HepG2 (cell line): ENCODE measurements around the gene IQCC. TPM values are rescaled to one million over a fixed set of nuclear protein-coding genes. Genes with fewer than 3 reads are reported as not detected.

Experiments
- ARID2 ChIP-seq: sonication (generic); formaldehyde crosslinking; IDR thresholded peaks from 2 replicates; pipeline ENCODE4 v1.8.1; 2022; ENCODE audit warnings: mild to moderate bottlenecking, missing genetic modification reagents, borderline replicate concordance
- CREM ChIP-seq, 2 experiments: sonication (generic) in 1 of 2; formaldehyde crosslinking in 1 of 2; IDR thresholded peaks; 2 replicates each; pipeline versions ENCODE4 v1.4.0 to v1.6.1; 2016 to 2020; ENCODE audit warnings: antibody characterized with exemption in 1 of 2, mild to moderate bottlenecking in 1 of 2, missing genetic modification reagents in 1 of 2
- DNMT1 ChIP-seq: sonication (generic); formaldehyde crosslinking; IDR thresholded peaks from 2 replicates; pipeline ENCODE4 v1.5.1; 2020; ENCODE audit warnings: mild to moderate bottlenecking, missing genetic modification reagents
- ELF4 ChIP-seq: sonication (generic); formaldehyde crosslinking; IDR thresholded peaks from 2 replicates; pipeline ENCODE4 v1.5.0; 2020; ENCODE audit warnings: missing genetic modification reagents, mild to moderate bottlenecking, moderate library complexity, borderline replicate concordance
- HES4 ChIP-seq: sonication (generic); formaldehyde crosslinking; IDR thresholded peaks from 2 replicates; pipeline ENCODE4 v1.9.0; 2021; ENCODE audit warnings: mild to moderate bottlenecking, missing genetic modification reagents, borderline replicate concordance
- HIVEP1 ChIP-seq: sonication (generic); formaldehyde crosslinking; IDR thresholded peaks from 2 replicates; pipeline ENCODE4 v1.4.0; 2020; ENCODE audit warnings: mild to moderate bottlenecking, missing genetic modification reagents
- IRF9 ChIP-seq: sonication (generic); formaldehyde crosslinking; IDR thresholded peaks from 2 replicates; pipeline ENCODE4 v1.8.0; 2022; ENCODE audit warnings: missing genetic modification reagents, mild to moderate bottlenecking, borderline replicate concordance
- ISX ChIP-seq: sonication (generic); formaldehyde crosslinking; conservative IDR thresholded peaks from 2 replicates; pipeline ENCODE4 v1.5.0; 2020; ENCODE audit warnings: missing genetic modification reagents
- MEF2D ChIP-seq: sonication (generic); formaldehyde crosslinking; IDR thresholded peaks from 2 replicates; pipeline ENCODE4 v1.5.1; 2020; ENCODE audit warnings: mild to moderate bottlenecking, missing genetic modification reagents
- NCOA2 ChIP-seq: sonication (generic); formaldehyde crosslinking; IDR thresholded peaks from 2 replicates; pipeline ENCODE4 v1.8.0; 2022; ENCODE audit warnings: inconsistent platforms
- NFIC ChIP-seq: IDR thresholded peaks from 2 replicates; pipeline ENCODE4 v1.6.1; 2012; ENCODE audit warnings: mild to moderate bottlenecking, low read length, inconsistent platforms
- POLR2AphosphoS2 ChIP-seq: IDR thresholded peaks from 2 replicates; pipeline ENCODE4 v1.6.1; 2011; ENCODE audit warnings: low read depth, low read length, improper control_type of control experiment
- RARA ChIP-seq: IDR thresholded peaks from 2 replicates; pipeline ENCODE4 v1.6.1; 2016; ENCODE audit warnings: missing genetic modification reagents, missing compliant biosample characterization
- RBM22 ChIP-seq: fragments of 200-400 bp; formaldehyde crosslinking; optimal IDR thresholded peaks from 2 replicates; pipeline ENCODE3; 2017; ENCODE audit warnings: mild to moderate bottlenecking, low read length, moderate library complexity
- SNAPC2 ChIP-seq: sonication (generic); formaldehyde crosslinking; IDR thresholded peaks from 2 replicates; pipeline ENCODE4 v1.8.1; 2022; ENCODE audit warnings: mild to moderate bottlenecking, missing genetic modification reagents
- SNAPC5 ChIP-seq: sonication (generic); formaldehyde crosslinking; IDR thresholded peaks from 2 replicates; pipeline ENCODE4 v1.8.1; 2023; ENCODE audit warnings: mild to moderate bottlenecking, missing genetic modification reagents, borderline replicate concordance
- SP2 ChIP-seq: sonication (generic); formaldehyde crosslinking; IDR thresholded peaks from 2 replicates; pipeline ENCODE4 v1.5.1; 2020; ENCODE audit warnings: mild to moderate bottlenecking, missing genetic modification reagents
- TBX2 ChIP-seq: sonication (generic); formaldehyde crosslinking; IDR thresholded peaks from 2 replicates; pipeline ENCODE4 v1.5.0; 2020; ENCODE audit warnings: missing genetic modification reagents, mild to moderate bottlenecking, borderline replicate concordance
- ZNF10 ChIP-seq: sonication (generic); formaldehyde crosslinking; IDR thresholded peaks from 2 replicates; pipeline ENCODE4 v1.4.0; 2020; ENCODE audit warnings: mild to moderate bottlenecking, low read depth, missing genetic modification reagents, borderline replicate concordance
- ZNF121 ChIP-seq: sonication (generic); formaldehyde crosslinking; IDR thresholded peaks from 2 replicates; pipeline ENCODE4 v1.5.0; 2020; ENCODE audit warnings: mild to moderate bottlenecking, missing genetic modification reagents
- ZNF546 ChIP-seq: sonication (generic); formaldehyde crosslinking; conservative IDR thresholded peaks from 2 replicates; pipeline ENCODE4 v1.8.1; 2023; ENCODE audit warnings: mild to moderate bottlenecking, missing genetic modification reagents
- ZNF788 ChIP-seq: sonication (generic); formaldehyde crosslinking; IDR thresholded peaks from 2 replicates; pipeline ENCODE4 v1.5.0; 2020; ENCODE audit warnings: mild to moderate bottlenecking, missing genetic modification reagents, borderline replicate concordance
- polyA plus RNA-seq, 8 experiments: library from polyadenylated mRNA; depleted of rRNA in 3 of 8; stranded (reverse) in 7 of 8; unstranded in 1 of 8; fragments of >200 nt; fragmentation: Illumina TruSeq in 4 of 8; extraction: Trizol in 4 of 8; gene quantifications; 2 replicates each; pipeline versions ENCODE4 v1.2.1 to v1.2.3, GENCODE V29; 2011 to 2016; ENCODE audit warnings: low read depth in 4 of 8, missing spikeins in 1 of 8, mixed read lengths in 1 of 8; ENCODE audit not compliant: insufficient read depth in 1 of 8
- total RNA-seq, 5 experiments: library from RNA; depleted of rRNA; stranded (reverse); fragments of >200 nt; fragmentation: Illumina TruSeq; extraction: Trizol; gene quantifications; 2 replicates each; pipeline ENCODE4 v1.2.3, GENCODE V29; 2016; ENCODE audit warnings: low read depth in 1 of 5
- TF ChIP-seq, protein P1 (sequence below): sonication (generic); formaldehyde crosslinking; IDR thresholded peaks from 2 replicates; pipeline ENCODE4 v1.8.1; 2023; ENCODE audit warnings: mild to moderate bottlenecking, moderate library complexity, missing genetic modification reagents
- TF ChIP-seq, protein P2 (sequence below): sonication (generic); formaldehyde crosslinking; IDR thresholded peaks from 2 replicates; pipeline ENCODE4 v1.4.0; 2020; ENCODE audit warnings: missing genetic modification reagents, mild to moderate bottlenecking, borderline replicate concordance

Gene IQCC
- total and polyA plus RNA-seq, 2 of the 13 experiments (the other 11 are each of a cell fraction or from before 2014, with no cell fraction given): 1.7 to 3.0 TPM

DNA sequence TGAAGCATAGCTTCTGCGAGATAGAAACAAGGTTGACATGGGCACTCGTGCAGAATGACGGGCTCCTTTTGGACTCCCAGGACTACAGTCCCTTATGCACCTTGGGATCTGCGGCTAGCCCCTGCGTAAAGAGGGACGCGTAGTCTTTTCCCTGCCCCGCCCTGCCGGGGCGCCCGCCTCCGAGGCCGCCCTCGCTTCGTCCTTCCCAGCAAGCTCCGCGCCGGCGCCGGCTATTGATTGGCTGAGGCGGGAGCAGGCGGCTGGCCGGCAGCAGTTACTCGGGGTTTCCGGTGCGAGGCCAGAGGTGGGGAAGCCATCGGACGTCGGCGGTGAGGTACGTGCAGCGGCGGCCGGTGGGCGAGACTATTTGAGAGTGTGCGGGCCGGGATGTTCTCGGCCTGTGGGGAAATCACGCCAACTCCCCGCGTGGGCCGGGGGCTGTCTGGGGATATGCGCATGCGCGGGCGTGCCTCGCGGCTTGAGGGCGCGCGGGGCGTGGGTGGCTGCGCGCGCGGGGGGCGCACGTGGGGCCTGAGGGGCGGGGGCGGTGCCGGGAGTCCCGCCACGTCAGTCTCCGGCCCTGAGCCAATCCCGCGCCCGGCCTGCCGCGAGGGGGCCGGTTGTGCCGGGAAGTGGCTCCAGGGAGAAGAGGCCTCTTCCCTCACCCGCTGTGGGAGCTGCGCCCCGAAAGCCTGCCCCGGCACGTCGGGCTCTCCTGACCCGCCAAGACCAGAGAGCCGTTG is 25.9 kb upstream of the IQCC start, which contains the start of gene TXLNA (continued):
- TF ChIP-seq TBX2 (CRISPR knock-in tag): peak; percentile 88
- TF ChIP-seq, protein P1, sequence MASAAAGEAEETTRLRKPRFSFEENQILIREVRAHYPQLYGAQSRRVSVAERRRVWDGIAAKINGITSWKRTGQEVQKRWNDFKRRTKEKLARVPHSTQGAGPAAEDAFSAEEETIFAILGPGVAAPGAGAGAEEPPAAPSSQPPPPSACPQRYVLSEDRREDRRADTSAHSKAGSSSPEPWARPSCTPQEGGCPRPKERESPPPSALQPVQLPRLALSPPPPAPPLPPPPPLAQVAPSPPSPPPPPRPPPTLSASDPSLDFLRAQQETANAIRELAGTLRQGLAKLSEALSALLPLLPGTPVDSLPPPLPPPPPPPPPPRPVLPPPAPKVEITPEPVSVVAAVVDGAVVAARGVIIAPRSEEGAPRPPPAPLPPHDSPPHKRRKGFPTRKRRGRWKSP: peak; percentile 54; the same call in 1 of the 2 replicates
- TF ChIP-seq HES4 (CRISPR knock-in tag): peak; percentile 93
- peak; percentile 54; the same call in 1 of the 2 replicates for TF ChIP-seq SNAPC5
- no peak for TF ChIP-seq POLR2AphosphoS2
- TF ChIP-seq NFIC: 0 out of 2 replicates have a peak, but pooled peaks have one; percentile 54
- TF ChIP-seq ZNF121: no peak; the same call in 1 of the 2 replicates
- TF ChIP-seq DNMT1 (CRISPR knock-in tag): 0 out of 2 replicates have a peak, but pooled peaks have one; percentile 24
- peak; percentile 84; the same call in 1 of the 2 replicates for TF ChIP-seq ZNF788 (CRISPR knock-in tag)
- peak; percentile 85 for TF ChIP-seq SNAPC2 (CRISPR knock-in tag)
- TF ChIP-seq SP2: peak; percentile 68
- TF ChIP-seq, protein P2, sequence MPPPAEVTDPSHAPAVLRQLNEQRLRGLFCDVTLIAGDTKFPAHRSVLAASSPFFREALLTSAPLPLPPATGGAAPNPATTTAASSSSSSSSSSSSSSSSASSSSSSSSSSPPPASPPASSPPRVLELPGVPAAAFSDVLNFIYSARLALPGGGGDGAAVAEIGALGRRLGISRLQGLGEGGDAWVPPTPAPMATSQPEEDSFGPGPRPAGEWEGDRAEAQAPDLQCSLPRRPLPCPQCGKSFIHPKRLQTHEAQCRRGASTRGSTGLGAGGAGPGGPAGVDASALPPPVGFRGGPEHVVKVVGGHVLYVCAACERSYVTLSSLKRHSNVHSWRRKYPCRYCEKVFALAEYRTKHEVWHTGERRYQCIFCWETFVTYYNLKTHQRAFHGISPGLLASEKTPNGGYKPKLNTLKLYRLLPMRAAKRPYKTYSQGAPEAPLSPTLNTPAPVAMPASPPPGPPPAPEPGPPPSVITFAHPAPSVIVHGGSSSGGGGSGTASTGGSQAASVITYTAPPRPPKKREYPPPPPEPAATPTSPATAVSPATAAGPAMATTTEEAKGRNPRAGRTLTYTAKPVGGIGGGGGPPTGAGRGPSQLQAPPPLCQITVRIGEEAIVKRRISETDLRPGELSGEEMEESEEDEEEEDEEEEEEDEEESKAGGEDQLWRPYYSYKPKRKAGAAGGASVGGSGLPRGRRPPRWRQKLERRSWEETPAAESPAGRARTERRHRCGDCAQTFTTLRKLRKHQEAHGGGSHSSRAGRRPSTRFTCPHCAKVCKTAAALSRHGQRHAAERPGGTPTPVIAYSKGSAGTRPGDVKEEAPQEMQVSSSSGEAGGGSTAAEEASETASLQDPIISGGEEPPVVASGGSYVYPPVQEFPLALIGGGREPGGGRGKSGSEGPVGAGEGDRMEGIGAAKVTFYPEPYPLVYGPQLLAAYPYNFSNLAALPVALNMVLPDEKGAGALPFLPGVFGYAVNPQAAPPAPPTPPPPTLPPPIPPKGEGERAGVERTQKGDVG: peak; percentile 69; the same call in 1 of the 2 replicates
- peak; percentile 82 for TF ChIP-seq MEF2D (CRISPR knock-in tag)
- TF ChIP-seq ELF4 (CRISPR knock-in tag): no peak
- peak; percentile 96; the same call in 1 of the 2 replicates for TF ChIP-seq IRF9 (CRISPR knock-in tag)
- TF ChIP-seq RBM22: no peak
- no peak; the same call in 1 of the 2 replicates for TF ChIP-seq ISX (CRISPR knock-in tag)
- TF ChIP-seq NCOA2 (CRISPR knock-in tag): peak; percentile 11; the same call in 1 of the 2 replicates
- TF ChIP-seq RARA (CRISPR knock-in tag): peak; percentile 18; the same call in 1 of the 2 replicates
- TF ChIP-seq ZNF10 (CRISPR knock-in tag): no peak
- TF ChIP-seq ZNF546 (CRISPR knock-in tag): peak; percentile 90; the same call in 1 of the 2 replicates
- TF ChIP-seq CREM (IDR thresholded peaks at IDR 0.05): peak; percentile 34
- TF ChIP-seq CREM (CRISPR knock-in tag; IDR thresholded peaks at IDR 0.05): no peak
- TF ChIP-seq ARID2 (CRISPR knock-in tag): 0 out of 2 replicates have a peak, but pooled peaks have one; percentile 34
- peak; percentile 95 for TF ChIP-seq HIVEP1
